Hair follicle dermal papilla cell (primary cell): ENCODE measurements around the gene ACTRT1. TPM values are rescaled to one million over a fixed set of nuclear protein-coding genes. Genes with fewer than 3 reads are reported as not detected.

Source experiments
- total RNA-seq: library from RNA; depleted of rRNA; stranded (reverse); fragments of >200 nt; gene quantifications from 2 replicates; pipeline ENCODE4 v1.2.3, GENCODE V29; 2012

The ACTRT1 gene
- total RNA-seq, result not detected in 2 replicates

DNA sequence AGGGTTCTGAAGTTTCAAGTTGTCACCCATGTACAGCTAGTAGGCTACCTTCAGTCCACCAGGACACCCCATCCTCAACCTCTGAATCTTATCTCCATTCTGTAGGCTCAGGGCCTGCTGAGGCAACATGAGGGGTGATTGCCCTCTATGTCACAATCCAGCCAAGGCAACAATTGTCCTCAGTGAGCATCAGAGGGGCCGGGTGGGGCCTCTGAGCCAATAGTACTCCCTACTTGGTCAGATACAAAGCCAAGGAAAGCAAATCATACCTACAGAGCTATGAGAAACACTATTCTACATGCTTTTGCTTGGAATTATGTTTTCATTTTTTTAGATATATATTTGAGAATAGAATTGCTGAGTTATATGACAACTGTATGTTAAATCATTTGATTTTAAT is at the start of gene ACTRT1:
TSS of gene ACTRT1 (minus strand) at position 101 of the 400 bp plus-strand sequence. CDS start 197 bp downstream, outside the sequence.

